ENCODE measurements around the gene RAMP2. TPM values are rescaled to one million over a fixed set of nuclear protein-coding genes. Genes with fewer than 3 reads are reported as not detected.

RAMP2 gene
- total RNA-seq, 1 experiment from 2014 or later: 11.7 TPM

GRCh38 chr17:42809250-42809649 is 48.2 kb downstream of the RAMP2 start:
- H3K4me1 Mint-ChIP-seq: no peaks in the 10 kb centered on the region
- no CpG with 5 or more reads among the region's 3 CpGs for WGBS (ENCODE audit: extremely low coverage, insufficient read length, low lambda C conversion rate)
- H3K27ac ChIP-seq (ENCODE audit: insufficient read length, low read depth, low read length): no peak overlapping the region
- H2BK12ac ChIP-seq (ENCODE audit: insufficient read length, low read depth, low read length): no peak overlapping the region
- no peak overlapping the region for H2BK5ac ChIP-seq (ENCODE audit: insufficient read length, low read length)
- no peak overlapping the region for H4K91ac ChIP-seq (ENCODE audit: insufficient read length, low read depth, low read length)
- H2AFZ ChIP-seq (ENCODE audit: low read length): no peak overlapping the region
- H3K79me2 ChIP-seq (ENCODE audit: insufficient read depth, low read length): no peaks in the 10 kb centered on the region
- no peak overlapping the region for H3K14ac ChIP-seq (ENCODE audit: insufficient read depth, low read length)
- DNase-seq: no peak
- no peak overlapping the region for H3K4me3 Mint-ChIP-seq
- no peaks in the 10 kb centered on the region for H3K23me2 ChIP-seq (ENCODE audit: insufficient read length, low read depth, low read length, poor library complexity, severe bottlenecking)
- no peak overlapping the region for H3K23ac ChIP-seq (ENCODE audit: insufficient read length, low read depth, low read length)
- H3K4ac ChIP-seq (ENCODE audit: low read depth, low read length): no peak overlapping the region
- H2BK15ac ChIP-seq (ENCODE audit: low read depth, low read length): no peak overlapping the region
- no peaks in the 10 kb centered on the region for H4K20me1 ChIP-seq (ENCODE audit: control insufficient read depth, insufficient read depth, insufficient read length)
- no peak overlapping the region for H2AK5ac ChIP-seq (ENCODE audit: insufficient read length, low read length)
- no peaks in the 10 kb centered on the region for H3K9me3 Mint-ChIP-seq
- H3K27me3 ChIP-seq (ENCODE audit: insufficient read depth, low read length): no peaks in the 10 kb centered on the region
- no peak overlapping the region for H4K5ac ChIP-seq (ENCODE audit: insufficient read length, low read depth, low read length)
- no peaks in the 10 kb centered on the region for H3K9me3 ChIP-seq (ENCODE audit: control insufficient read depth, low read depth, low read length)
- H3K36me3 Mint-ChIP-seq (ENCODE audit: insufficient read depth in 1 of 3, low read depth in 3 of 3): peaks cover 2 to 36% (median 30%) of the 10 kb centered on the region in 3 experiments; a peak in 5 of 7 replicates
- H3K4me2 ChIP-seq (ENCODE audit: insufficient read depth, insufficient read length, low read length): no peak overlapping the region
- no peak overlapping the region for H2BK20ac ChIP-seq (ENCODE audit: low read depth, low read length, poor library complexity, severe bottlenecking)
- H3K18ac ChIP-seq (ENCODE audit: insufficient read length, low read depth, low read length): no peak overlapping the region
- H3T11ph ChIP-seq (ENCODE audit: low read length): no peak overlapping the region
- TF ChIP-seq CTCF (conservative IDR thresholded peaks at IDR 0.05): no peak
- no peaks in the 10 kb centered on the region for H3K79me1 ChIP-seq (ENCODE audit: insufficient read depth, low read depth, low read length, poor library complexity, severe bottlenecking)
- no peak overlapping the region for H4K8ac ChIP-seq (replicated peaks; ENCODE audit: insufficient read length, low read depth, low read length)
- no peaks in the 10 kb centered on the region for H3K4me1 ChIP-seq (ENCODE audit: insufficient read depth, low read length)
- H3K27me3 Mint-ChIP-seq (ENCODE audit: low read depth): no peaks in the 10 kb centered on the region; the same call in 1 of the 2 replicates
- H3K56ac ChIP-seq (ENCODE audit: insufficient read length, low read depth, low read length): no peak overlapping the region
- no peak overlapping the region for H3K27ac Mint-ChIP-seq
- H2BK120ac ChIP-seq (ENCODE audit: low read depth, low read length, poor library complexity, severe bottlenecking): no peak overlapping the region
- H3K9ac ChIP-seq (ENCODE audit: extremely low read depth, insufficient read length, low read length): no peak overlapping the region

Other genes starting within 250 kb of the RAMP2 start
- gene NAGLU, start 225.0 kb upstream of the RAMP2 start, total RNA-seq (2021): 20.4 and 23.5 TPM in 2 replicates
- 1.3 and 1.5 TPM in 2 replicates for gene HSD17B1, start 208.3 kb upstream of the RAMP2 start, total RNA-seq (2021)
- 81.4 and 84.1 TPM in 2 replicates for gene COASY, start 199.1 kb upstream of the RAMP2 start, total RNA-seq (2021)
- gene MLX, start 194.1 kb upstream of the RAMP2 start, total RNA-seq (2021): 42.1 and 45.3 TPM in 2 replicates
- gene PSMC3IP, start 183.5 kb upstream of the RAMP2 start, total RNA-seq (2021): 36.0 and 37.4 TPM in 2 replicates
- gene RETREG3, start 151.9 kb upstream of the RAMP2 start, total RNA-seq (2021): 47.3 and 51.1 TPM in 2 replicates
- 117 and 122 TPM in 2 replicates for gene TUBG1, start 151.5 kb upstream of the RAMP2 start, total RNA-seq (2021)
- 20.4 and 22.0 TPM in 2 replicates for gene TUBG2, start 101.9 kb upstream of the RAMP2 start, total RNA-seq (2021)
- 21.4 and 22.3 TPM in 2 replicates for gene PLEKHH3, start 84.2 kb upstream of the RAMP2 start, total RNA-seq (2021)
- 1.0 TPM in 2 replicates for gene CCR10, start 79.4 kb upstream of the RAMP2 start, total RNA-seq (2021)
- 7.5 and 7.7 TPM in 2 replicates for gene CNTNAP1, start 78.7 kb upstream of the RAMP2 start, total RNA-seq (2021)
- gene EZH1, start 16.2 kb upstream of the RAMP2 start, total RNA-seq (2021): 17.9 and 18.6 TPM in 2 replicates
- gene VPS25, start 12.2 kb downstream of the RAMP2 start, total RNA-seq (2021): 111 and 113 TPM in 2 replicates
- gene WNK4, start 19.4 kb downstream of the RAMP2 start, total RNA-seq (2021): 1.9 and 2.6 TPM in 2 replicates
- gene COA3, start 37.5 kb downstream of the RAMP2 start, total RNA-seq (2021): 74.2 and 76.9 TPM in 2 replicates
- not detected in 2 replicates for gene CNTD1, start 37.6 kb downstream of the RAMP2 start, total RNA-seq (2021)
- 60.1 and 69.2 TPM in 2 replicates for gene BECN1, start 63.1 kb downstream of the RAMP2 start, total RNA-seq (2021)
- 205 and 222 TPM in 2 replicates for gene PSME3, start 72.2 kb downstream of the RAMP2 start, total RNA-seq (2021)
- gene AOC2, start 83.4 kb downstream of the RAMP2 start, total RNA-seq (2021): 5.7 and 7.1 TPM in 2 replicates
- gene AOC3, start 90.0 kb downstream of the RAMP2 start, total RNA-seq (2021): 2.6 and 2.8 TPM in 2 replicates
- not detected in 2 replicates for gene G6PC1, start 139.6 kb downstream of the RAMP2 start, total RNA-seq (2021)
- gene AARSD1, start 203.2 kb downstream of the RAMP2 start, total RNA-seq (2021): 65.1 and 68.7 TPM in 2 replicates
- gene PTGES3L, start 218.9 kb downstream of the RAMP2 start, total RNA-seq (2021): 4.0 and 4.2 TPM in 2 replicates
- 18.3 and 18.8 TPM in 2 replicates for gene RUNDC1, start 219.3 kb downstream of the RAMP2 start, total RNA-seq (2021)
- gene RPL27, start 237.2 kb downstream of the RAMP2 start, total RNA-seq (2021): 1,514 and 1,552 TPM in 2 replicates
- 3.1 and 4.2 TPM in 2 replicates for gene IFI35, start 245.6 kb downstream of the RAMP2 start, total RNA-seq (2021)

All from H9 (cell line).